Adrenal gland (tissue), 12 donors: ENCODE measurements around the gene SERPINA4. TPM values are rescaled to one million over a fixed set of nuclear protein-coding genes. Genes with fewer than 3 reads are reported as not detected.

Experiments
- DNase-seq, 7 donors: peaks; one replicate each; pipeline ENCODE4 v3.0.0-alpha.2; 2019 to 2020
- H3K27ac ChIP-seq, 5 donors: fragments of 200-600 bp; sonication (generic) in 4 of 5; 1 replicate in 3 of 5; 2 replicates in 2 of 5; pipeline versions ENCODE4 v1.5.1 to v1.8.0; 2016 to 2020; ENCODE audit warnings: mild to moderate bottlenecking in 1 of 5
- H3K27me3 ChIP-seq: fragments of 200-600 bp; 2 replicates; pipeline ENCODE4 v1.8.0; 2021
- H3K36me3 ChIP-seq, 2 donors: fragments of 200-600 bp; replicated peaks in 1 of 2; 1 replicate in 1 of 2; 2 replicates in 1 of 2; pipeline versions ENCODE4 v1.5.1 to v1.8.0; 2018 to 2022
- H3K4me1 ChIP-seq, 2 donors: fragments of 200-600 bp; replicated peaks in 1 of 2; 1 replicate in 1 of 2; 2 replicates in 1 of 2; pipeline versions ENCODE4 v1.5.1 to v1.8.0; 2018 to 2021
- H3K4me3 ChIP-seq, 4 donors: fragments of 200-600 bp; sonication (generic) in 3 of 4; one replicate each; pipeline ENCODE4 v1.5.1; 2016 to 2018
- H3K9me3 ChIP-seq, 3 donors: fragments of 200-600 bp; sonication (generic) in 1 of 3; replicated peaks in 1 of 3; 1 replicate in 2 of 3; 2 replicates in 1 of 3; pipeline versions ENCODE4 v1.5.1 to v1.8.0; 2016 to 2021
- CTCF ChIP-seq, 6 experiments: fragments of 450-650 bp in 4 of 6; fragments of 200-600 bp in 2 of 6; sonication (generic) in 1 of 6; IDR thresholded peaks; 1 replicate in 5 of 6; 2 replicates in 1 of 6; pipeline versions ENCODE4 v1.5.1 to v1.8.0; 2016 to 2021; ENCODE audit warnings: antibody characterized with exemption in 6 of 6, mild to moderate bottlenecking in 2 of 6, moderate library complexity in 1 of 6
- POLR2A ChIP-seq, 2 donors: fragments of 450-650 bp; IDR thresholded peaks; one replicate each; pipeline ENCODE4 v1.6.1; 2017; ENCODE audit warnings: antibody characterized with exemption in 2 of 2, mild to moderate bottlenecking in 2 of 2, moderate library complexity in 1 of 2
- WGBS, 4 donors: extraction: QIAGEN DNeasy Blood & Tissue Kit in 2 of 4; methylation state at CpG; one replicate each; pipeline versions ENCODE4 v1.1.5 to v1.1.7; 2013 to 2017; 5-methylcytosine and 5-hydroxymethylcytosine counted together
- intact Hi-C, 2 donors: fragments of 100-400 bp; cut with DNase I; formaldehyde crosslinking; loops; one replicate each; pipeline versions ENCODE4 v1.14.1 to v1.15.0; 2022 to 2023
- polyA plus RNA-seq, 3 donors: library from polyadenylated mRNA; stranded (reverse); fragments of 200-250 nt in 2 of 3; fragments of 350-450 nt in 1 of 3; fragmentation: Illumina TruSeq in 1 of 3; extraction: RNeasy Lipid Tissue Mini Kit (QIAGEN cat#74804) in 1 of 3; gene quantifications; one replicate each; pipeline ENCODE4 v1.2.3, GENCODE V29; 2013 to 2014
- total RNA-seq, 9 donors: library from RNA; depleted of rRNA in 4 of 9; stranded (reverse); fragments of >200 nt in 4 of 9; fragments of 120-200 nt in 1 of 9; fragmentation: NEBNext Ultra II Directional in 1 of 9; extraction: Animal tissue kit (Norgen Biotek cat#: 25700) in 1 of 9; gene quantifications; one replicate each; pipeline versions ENCODE4 v1.1.0 to v1.2.4, GENCODE V29; 2013 to 2023
- donor health status: healthy with polysubstance abuse.
- donor health status: Bipolar disorder and iron deficiency.
- donor health status: DM: yes; HTN: yes; CAD: no.
- donor health status: DM: no; HTN: no; CAD: no.
- donor health status: DM: no; HTN: no; CAD: no.
- donor health status: DM: yes; HTN: yes; CAD: no.

SERPINA4 gene
- total and polyA plus RNA-seq, 12 donors = 0.06 to 0.31 (median 0.11) TPM; not detected in 9

GRCh38 chr14:94612580-94613554 is 51.6 kb downstream of the SERPINA4 start:
- Histone ChIP-seq H3K4me1 (peaks cover 0 to 3% of the 10 kb centered on the region in 2 donors), H3K27ac (peak overlapping the region in 1 of 5 donors; percentile 58), H3K9me3 (peaks cover 0 to 7% (median 0%) of the 10 kb centered on the region in 3 donors), H3K4me3 (no peak overlapping the region), H3K27me3 (no peaks in the 10 kb centered on the region), H3K36me3 (no peaks in the 10 kb centered on the region)
- DNase-seq = peak in 1 of 7 donors; percentile 16
- TF ChIP-seq POLR2A (IDR thresholded peaks at IDR 0.05) (no peak), CTCF (IDR thresholded peaks at IDR 0.05) (no peak)
- 67 to 75% (median 70%) methylated on average over 8 to 9 of the region's 9 CpGs for WGBS, 4 donors
- intact Hi-C loops = no loop called here

GRCh38 chr14:94613720-94614644 is 52.7 kb downstream of the SERPINA4 start:
- H3K4me3 ChIP-seq = no peak overlapping the region
- DNase-seq = peak in 1 of 7 donors; percentile 9
- H3K27ac ChIP-seq = no peak overlapping the region
- no peaks in the 10 kb centered on the region for H3K27me3 ChIP-seq
- intact Hi-C loops = no loop called here
- no peaks in the 10 kb centered on the region for H3K36me3 ChIP-seq
- peaks cover 0 to 3% of the 10 kb centered on the region in 2 donors for H3K4me1 ChIP-seq
- TF ChIP-seq POLR2A (IDR thresholded peaks at IDR 0.05) (no peak), CTCF (IDR thresholded peaks at IDR 0.05) (no peak)
- 84 to 92% (median 91%) methylated on average over 17 to 20 of the region's 20 CpGs for WGBS, 4 donors
- peaks cover 0 to 19% (median 0%) of the 10 kb centered on the region in 3 donors for H3K9me3 ChIP-seq

GRCh38 chr14:94614802-94615201 is 53.6 kb downstream of the SERPINA4 start:
- no peaks in the 10 kb centered on the region for H3K36me3 ChIP-seq
- intact Hi-C loops = no loop called here
- H3K4me1 ChIP-seq = peaks cover 0 to 3% of the 10 kb centered on the region in 2 donors
- no peak overlapping the region for H3K27ac ChIP-seq
- TF ChIP-seq CTCF (IDR thresholded peaks at IDR 0.05) (no peak), POLR2A (IDR thresholded peaks at IDR 0.05) (no peak)
- H3K4me3 ChIP-seq = no peak overlapping the region
- no peaks in the 10 kb centered on the region for H3K27me3 ChIP-seq
- 94 to 97% (median 96%) methylated on average over 6 to 7 of the region's 7 CpGs for WGBS, 4 donors
- DNase-seq = no peak
- H3K9me3 ChIP-seq = peaks cover 0 to 21% (median 0%) of the 10 kb centered on the region in 3 donors

GRCh38 chr14:94615254-94615653 is 54.0 kb downstream of the SERPINA4 start:
- Histone ChIP-seq H3K4me1 (peaks cover 0 to 3% of the 10 kb centered on the region in 2 donors), H3K4me3 (no peak overlapping the region), H3K36me3 (no peaks in the 10 kb centered on the region), H3K9me3 (peaks cover 0 to 21% (median 0%) of the 10 kb centered on the region in 3 donors), H3K27ac (no peak overlapping the region), H3K27me3 (no peaks in the 10 kb centered on the region)
- DNase-seq = peak in 1 of 7 donors; percentile 12
- intact Hi-C loops = no loop called here
- WGBS, 4 donors = 67 to 100% (median 96%) methylated on average over 1 to 3 of the region's 3 CpGs
- no peak for TF ChIP-seq POLR2A (IDR thresholded peaks at IDR 0.05)
- no peak for TF ChIP-seq CTCF (IDR thresholded peaks at IDR 0.05)
